BLaER1 treated with 17β-estradiol and CSF1 and Interleukin-3, amounts not matched to agents 10 nM and 100 nM (cell line): ENCODE data around the gene PCBD1.

ENCODE experiments used
- H3K27ac ChIP-seq, 11 experiments: shearing (Covaris generic); formaldehyde crosslinking; 2 replicates each; pipeline ENCODE4 v1.8.1; 2022
- H3K27me3 ChIP-seq, 11 experiments: shearing (Covaris generic); formaldehyde crosslinking; 2 replicates each; pipeline ENCODE4 v1.8.1; 2022
- H3K36me3 ChIP-seq, 11 experiments: shearing (Covaris generic); formaldehyde crosslinking; 2 replicates each; pipeline ENCODE4 v1.8.1; 2022
- H3K4me1 ChIP-seq, 10 experiments: shearing (Covaris generic); formaldehyde crosslinking; 2 replicates each; pipeline ENCODE4 v1.8.1; 2022
- H3K4me2 ChIP-seq, 11 experiments: shearing (Covaris generic); formaldehyde crosslinking; 2 replicates each; pipeline ENCODE4 v1.8.1; 2022
- H3K4me3 ChIP-seq, 10 experiments: shearing (Covaris generic); formaldehyde crosslinking; 2 replicates each; pipeline ENCODE4 v1.8.1; 2022
- H3K9ac ChIP-seq, 11 experiments: shearing (Covaris generic); formaldehyde crosslinking; 2 replicates each; pipeline ENCODE4 v1.8.1; 2022
- H3K9me3 ChIP-seq, 11 experiments: shearing (Covaris generic); formaldehyde crosslinking; replicated peaks in 1 of 11; 2 replicates each; pipeline ENCODE4 v1.8.1; 2022
- H4K20me1 ChIP-seq, 11 experiments: shearing (Covaris generic); formaldehyde crosslinking; 2 replicates each; pipeline ENCODE4 v1.8.1; 2022
- Cebpa-rat ChIP-seq, 11 experiments: shearing (Covaris generic); IDR thresholded peaks; 2 replicates each; pipeline ENCODE4 v1.8.1; 2022

Gene PCBD1

GRCh38 chr10:70886921-70887665, 1.3 kb downstream of the PCBD1 start:
- H3K4me3 ChIP-seq = peak overlapping the region; percentile 72 to 83 (median 80); a peak in 17 of 20 replicates
- H3K27ac ChIP-seq = peak overlapping the region in 7 of 11 experiments; percentile 43 to 87 (median 83); a peak in 12 of 22 replicates
- no peaks in the 10 kb centered on the region for H3K27me3 ChIP-seq
- peak overlapping the region; percentile 79 to 95 (median 91) for H3K4me2 ChIP-seq
- TF ChIP-seq Cebpa-rat (IDR thresholded peaks at IDR 0.05) = no peak
- 0 out of 22 replicates have a peak, but pooled peaks cover 0 to 4% (median 0%) of the 10 kb centered on the region in 11 experiments for H3K9me3 ChIP-seq
- peak overlapping the region; percentile 75 to 89 (median 84); a peak in 21 of 22 replicates for H3K9ac ChIP-seq
- H3K36me3 ChIP-seq = peaks cover 23 to 39% (median 32%) of the 10 kb centered on the region in 11 experiments; a peak in 21 of 22 replicates
- H4K20me1 ChIP-seq = peaks cover 0 to 21% (median 0%) of the 10 kb centered on the region in 11 experiments; a peak in 5 of 22 replicates
- H3K4me1 ChIP-seq = peaks cover 22 to 38% (median 33%) of the 10 kb centered on the region in 10 experiments

GRCh38 chr10:70885931-70886903, 2.1 kb downstream of the PCBD1 start:
- Histone ChIP-seq H3K27me3 (no peaks in the 10 kb centered on the region), H3K4me3 (no peak overlapping the region), H3K9me3 (0 out of 22 replicates have a peak, but pooled peaks cover 0 to under 1% (median 0%) of the 10 kb centered on the region in 11 experiments), H3K4me1 (peaks cover 22 to 38% (median 33%) of the 10 kb centered on the region in 10 experiments), H4K20me1 (peaks cover 0 to 21% (median 0%) of the 10 kb centered on the region in 11 experiments; a peak in 5 of 22 replicates), H3K9ac (no peak overlapping the region), H3K4me2 (peak overlapping the region in 9 of 11 experiments; percentile 22 to 94 (median 80); a peak in 15 of 22 replicates), H3K27ac (no peak overlapping the region), H3K36me3 (peaks cover 23 to 48% (median 39%) of the 10 kb centered on the region in 11 experiments; a peak in 21 of 22 replicates)
- no peak for TF ChIP-seq Cebpa-rat (IDR thresholded peaks at IDR 0.05)

- Histone ChIP-seq H4K20me1 (peaks cover 0 to 21% (median 0%) of the 10 kb centered on the region in 11 experiments; a peak in 6 of 22 replicates), H3K4me3 (no peak overlapping the region), H3K9ac (no peak overlapping the region), H3K36me3 (peaks cover 23 to 52% (median 39%) of the 10 kb centered on the region in 11 experiments; a peak in 21 of 22 replicates), H3K27me3 (no peaks in the 10 kb centered on the region), H3K4me1 (peaks cover 22 to 38% (median 33%) of the 10 kb centered on the region in 10 experiments), H3K9me3 (no peaks in the 10 kb centered on the region), H3K27ac (no peak overlapping the region), H3K4me2 (peak overlapping the region in 4 of 11 experiments; percentile 5 to 22 (median 14); a peak in 6 of 22 replicates)
- TF ChIP-seq Cebpa-rat (IDR thresholded peaks at IDR 0.05) = no peak
Measured at GRCh38 chr10:70885481-70885880, 2.9 kb downstream of the PCBD1 start.

- H3K9me3 ChIP-seq = no peaks in the 10 kb centered on the region
- H4K20me1 ChIP-seq = peaks cover 0 to 21% (median 0%) of the 10 kb centered on the region in 11 experiments; a peak in 6 of 22 replicates
- TF ChIP-seq Cebpa-rat (IDR thresholded peaks at IDR 0.05) = no peak
- H3K36me3 ChIP-seq = peaks cover 23 to 54% (median 39%) of the 10 kb centered on the region in 11 experiments; a peak in 21 of 22 replicates
- peaks cover 22 to 39% (median 34%) of the 10 kb centered on the region in 10 experiments for H3K4me1 ChIP-seq
- H3K9ac ChIP-seq = no peak overlapping the region
- no peaks in the 10 kb centered on the region for H3K27me3 ChIP-seq
- peak overlapping the region in 1 of 11 experiments; percentile 22; a peak in 1 of 22 replicates for H3K4me2 ChIP-seq
- H3K4me3 ChIP-seq = no peak overlapping the region
- no peak overlapping the region for H3K27ac ChIP-seq
Measured at GRCh38 chr10:70884741-70885140, 3.6 kb downstream of the PCBD1 start.

- H3K9me3 ChIP-seq = no peaks in the 10 kb centered on the region
- H4K20me1 ChIP-seq = peaks cover 0 to 9% (median 0%) of the 10 kb centered on the region in 11 experiments; a peak in 4 of 22 replicates
- TF ChIP-seq Cebpa-rat (IDR thresholded peaks at IDR 0.05) = no peak
- H3K4me2 ChIP-seq = peak overlapping the region in 2 of 11 experiments; percentile 53 to 75; a peak in 2 of 22 replicates
- no peak overlapping the region for H3K27ac ChIP-seq
- peaks cover 32 to 76% (median 54%) of the 10 kb centered on the region in 11 experiments; a peak in 21 of 22 replicates for H3K36me3 ChIP-seq
- no peak overlapping the region for H3K4me3 ChIP-seq
- H3K27me3 ChIP-seq = peaks cover 0 to 12% (median 0%) of the 10 kb centered on the region in 11 experiments; a peak in 2 of 22 replicates
- peaks cover 22 to 44% (median 40%) of the 10 kb centered on the region in 10 experiments; a peak in 19 of 20 replicates for H3K4me1 ChIP-seq
- no peak overlapping the region for H3K9ac ChIP-seq
Measured at GRCh38 chr10:70880077-70880534, 8.3 kb downstream of the PCBD1 start.

- peaks cover 24 to 76% (median 59%) of the 10 kb centered on the region in 11 experiments; a peak in 21 of 22 replicates for H3K36me3 ChIP-seq
- H3K4me3 ChIP-seq = no peak overlapping the region
- H3K4me2 ChIP-seq = peak overlapping the region; percentile 2 to 86 (median 75); a peak in 19 of 22 replicates
Measured at GRCh38 chr10:70879207-70879606, 9.2 kb downstream of the PCBD1 start.

GRCh38 chr10:70874061-70874460, 14.3 kb downstream of the PCBD1 start:
- no peak overlapping the region for H3K9ac ChIP-seq
- peaks cover 52 to 92% (median 78%) of the 10 kb centered on the region in 11 experiments for H3K36me3 ChIP-seq

More at GRCh38 chr10:70879207-70879606, 9.2 kb downstream of the PCBD1 start:
- Histone ChIP-seq H3K9ac (peak overlapping the region in 1 of 11 experiments; percentile 41; a peak in 1 of 22 replicates), H3K4me1 (peaks cover 22 to 41% (median 38%) of the 10 kb centered on the region in 10 experiments; a peak in 19 of 20 replicates), H3K27ac (peak overlapping the region in 3 of 11 experiments; percentile 3 to 60 (median 27); a peak in 5 of 22 replicates), H3K9me3 (no peaks in the 10 kb centered on the region), H3K27me3 (peaks cover 0 to 14% (median 0%) of the 10 kb centered on the region in 11 experiments; a peak in 2 of 22 replicates), H4K20me1 (peaks cover 0 to 9% (median 0%) of the 10 kb centered on the region in 11 experiments; a peak in 4 of 22 replicates)
- no peak for TF ChIP-seq Cebpa-rat (IDR thresholded peaks at IDR 0.05)

More at GRCh38 chr10:70874061-70874460, 14.3 kb downstream of the PCBD1 start:
- Histone ChIP-seq H4K20me1 (peaks cover 0 to 9% (median 0%) of the 10 kb centered on the region in 11 experiments; a peak in 1 of 22 replicates), H3K27me3 (peaks cover 0 to 43% (median 0%) of the 10 kb centered on the region in 11 experiments; a peak in 4 of 22 replicates), H3K9me3 (no peaks in the 10 kb centered on the region), H3K4me2 (no peak overlapping the region), H3K4me1 (peaks cover 18 to 32% (median 28%) of the 10 kb centered on the region in 10 experiments; a peak in 19 of 20 replicates), H3K27ac (no peak overlapping the region), H3K4me3 (no peak overlapping the region)
- no peak for TF ChIP-seq Cebpa-rat (IDR thresholded peaks at IDR 0.05)
